Astrocyte (in vitro differentiated cells and primary cell): ENCODE measurements around the gene TBC1D5.

Experiments
- CTCF ChIP-seq: IDR thresholded peaks from 2 replicates; pipeline ENCODE4 v1.5.1; 2011; ENCODE audit warnings: low read depth, mild to moderate bottlenecking, inconsistent platforms, low read length, moderate library complexity; ENCODE audit not compliant: insufficient read depth
- EZH2 ChIP-seq: IDR thresholded peaks from 2 replicates; pipeline ENCODE4 v1.6.1; 2012; ENCODE audit warnings: mild to moderate bottlenecking, low read length, inconsistent platforms; ENCODE audit not compliant: insufficient read depth

- TF ChIP-seq EZH2, result no peak
- TF ChIP-seq CTCF, result no peak
These were observed 188.4 kb downstream of the TBC1D5 start for GRCh38 chr3:17554078-17554477.
